H9 (cell line): ENCODE data around the gene MST1. TPM values are rescaled to one million over a fixed set of nuclear protein-coding genes. Genes with fewer than 3 reads are reported as not detected.

Experiments
- DNase-seq: peaks from one replicate; pipeline ENCODE4 v3.0.0-alpha.2; 2017
- H2AFZ ChIP-seq: one replicate; pipeline ENCODE4 v1.6.1; 2013; ENCODE audit warnings: mild to moderate bottlenecking, low read length, control low read depth, moderate library complexity
- H2AK5ac ChIP-seq: 2 replicates; pipeline ENCODE4 v1.6.1; 2013; ENCODE audit warnings: low read length, control low read depth, mixed read lengths; ENCODE audit not compliant: insufficient read length
- H2BK120ac ChIP-seq: one replicate; pipeline ENCODE4 v1.6.1; 2013; ENCODE audit warnings: low read depth, mild to moderate bottlenecking, low read length, control low read depth, inconsistent platforms; ENCODE audit not compliant: poor library complexity, severe bottlenecking
- H2BK12ac ChIP-seq: 2 replicates; pipeline ENCODE4 v1.6.1; 2013; ENCODE audit warnings: low read length, control low read depth, mixed read lengths, low read depth; ENCODE audit not compliant: insufficient read length
- H2BK15ac ChIP-seq: 2 replicates; pipeline ENCODE4 v1.6.1; 2013; ENCODE audit warnings: low read depth, low read length, control low read depth
- H2BK20ac ChIP-seq: one replicate; pipeline ENCODE4 v1.6.1; 2013; ENCODE audit warnings: low read depth, mild to moderate bottlenecking, low read length, control low read depth, inconsistent platforms; ENCODE audit not compliant: poor library complexity, severe bottlenecking
- H2BK5ac ChIP-seq: 2 replicates; pipeline ENCODE4 v1.6.1; 2013; ENCODE audit warnings: low read length, control low read depth, mixed read lengths; ENCODE audit not compliant: insufficient read length
- H3K14ac ChIP-seq: 2 replicates; pipeline ENCODE4 v1.6.1; 2013; ENCODE audit warnings: low read length, control low read depth; ENCODE audit not compliant: insufficient read depth
- H3K18ac ChIP-seq: 2 replicates; pipeline ENCODE4 v1.6.1; 2013; ENCODE audit warnings: low read depth, mild to moderate bottlenecking, mixed read lengths, low read length, control low read depth; ENCODE audit not compliant: insufficient read length
- H3K23ac ChIP-seq: 2 replicates; pipeline ENCODE4 v1.6.1; 2013; ENCODE audit warnings: low read length, control low read depth, mixed read lengths, low read depth; ENCODE audit not compliant: insufficient read length
- H3K23me2 ChIP-seq: 2 replicates; pipeline ENCODE4 v1.6.1; 2013; ENCODE audit warnings: low read depth, mild to moderate bottlenecking, mixed read lengths, low read length, control low read depth; ENCODE audit not compliant: insufficient read length, poor library complexity, severe bottlenecking
- H3K27ac ChIP-seq: 2 replicates; pipeline ENCODE4 v1.5.1; 2013; ENCODE audit warnings: low read length, control low read depth, mixed read lengths, low read depth; ENCODE audit not compliant: insufficient read length
- H3K27me3 ChIP-seq: 2 replicates; pipeline ENCODE4 v1.6.1; 2013; ENCODE audit warnings: low read length, control low read depth, inconsistent platforms; ENCODE audit not compliant: insufficient read depth
- H3K4ac ChIP-seq: 2 replicates; pipeline ENCODE4 v1.6.1; 2013; ENCODE audit warnings: low read depth, mild to moderate bottlenecking, control low read depth, inconsistent platforms, low read length, moderate library complexity
- H3K4me1 ChIP-seq: 2 replicates; pipeline ENCODE4 v1.6.1; 2013; ENCODE audit warnings: low read length, control low read depth, inconsistent platforms; ENCODE audit not compliant: insufficient read depth
- H3K4me2 ChIP-seq: 2 replicates; pipeline ENCODE4 v1.6.1; 2013; ENCODE audit warnings: low read length, control low read depth, mixed read lengths; ENCODE audit not compliant: insufficient read length, insufficient read depth
- H3K56ac ChIP-seq: 2 replicates; pipeline ENCODE4 v1.6.1; 2013; ENCODE audit warnings: low read depth, mild to moderate bottlenecking, mixed read lengths, low read length, control low read depth; ENCODE audit not compliant: insufficient read length
- H3K79me1 ChIP-seq: 2 replicates; pipeline ENCODE4 v1.6.1; 2013; ENCODE audit warnings: low read depth, mild to moderate bottlenecking, moderate library complexity, low read length, control low read depth, inconsistent platforms; ENCODE audit not compliant: insufficient read depth, poor library complexity, severe bottlenecking
- H3K79me2 ChIP-seq: 2 replicates; pipeline ENCODE4 v1.6.1; 2013; ENCODE audit warnings: low read length, control low read depth, inconsistent platforms; ENCODE audit not compliant: insufficient read depth
- H3K9ac ChIP-seq: 2 replicates; pipeline ENCODE4 v1.6.1; 2013; ENCODE audit warnings: low read length, control low read depth, mixed read lengths; ENCODE audit not compliant: insufficient read length; ENCODE audit errors: extremely low read depth
- H3K9me3 ChIP-seq: one replicate; pipeline ENCODE4 v1.6.1; 2013; ENCODE audit warnings: low read depth, low read length, inconsistent platforms; ENCODE audit not compliant: control insufficient read depth
- H3T11ph ChIP-seq: one replicate; pipeline ENCODE4 v1.6.1; 2013; ENCODE audit warnings: mild to moderate bottlenecking, low read length, control low read depth, inconsistent platforms
- H4K20me1 ChIP-seq: one replicate; pipeline ENCODE4 v1.6.1; 2013; ENCODE audit not compliant: control insufficient read depth, insufficient read length, insufficient read depth
- H4K5ac ChIP-seq: 2 replicates; pipeline ENCODE4 v1.6.1; 2013; ENCODE audit warnings: low read depth, mild to moderate bottlenecking, mixed read lengths, low read length, control low read depth; ENCODE audit not compliant: insufficient read length
- H4K8ac ChIP-seq: replicated peaks from 2 replicates; pipeline ENCODE4 v1.6.1; 2013; ENCODE audit warnings: low read length, control low read depth, mixed read lengths, low read depth; ENCODE audit not compliant: insufficient read length
- H4K91ac ChIP-seq: 2 replicates; pipeline ENCODE4 v1.6.1; 2013; ENCODE audit warnings: low read depth, mild to moderate bottlenecking, moderate library complexity, mixed read lengths, low read length, control low read depth; ENCODE audit not compliant: insufficient read length
- H3K27ac Mint-ChIP-seq, 3 experiments: 2 replicates in 2 of 3; 3 replicates in 1 of 3; pipeline ENCODE4 v1.8.0; 2020 to 2021; ENCODE audit warnings: mixed read lengths in 3 of 3, mild to moderate bottlenecking in 1 of 3, moderate library complexity in 1 of 3
- H3K27me3 Mint-ChIP-seq: 2 replicates; pipeline ENCODE4 v1.8.0; 2021; ENCODE audit warnings: low read depth, mild to moderate bottlenecking, moderate library complexity, mixed read lengths
- H3K36me3 Mint-ChIP-seq, 3 experiments: 2 replicates in 2 of 3; 3 replicates in 1 of 3; pipeline ENCODE4 v1.8.0; 2020 to 2021; ENCODE audit warnings: low read depth in 3 of 3, mixed read lengths in 3 of 3; ENCODE audit not compliant: insufficient read depth in 1 of 3
- H3K4me1 Mint-ChIP-seq, 2 experiments: 2 replicates each; pipeline ENCODE4 v1.8.0; 2020; ENCODE audit warnings: mixed read lengths in 2 of 2
- H3K4me3 Mint-ChIP-seq, 2 experiments: 2 replicates in 1 of 2; 3 replicates in 1 of 2; pipeline ENCODE4 v1.8.0; 2020 to 2021; ENCODE audit warnings: mild to moderate bottlenecking in 2 of 2, mixed read lengths in 2 of 2, moderate library complexity in 1 of 2
- H3K9me3 Mint-ChIP-seq, 2 experiments: 2 replicates in 1 of 2; 3 replicates in 1 of 2; pipeline ENCODE4 v1.8.0; 2020; ENCODE audit warnings: mild to moderate bottlenecking in 2 of 2, mixed read lengths in 2 of 2, moderate library complexity in 1 of 2
- CTCF ChIP-seq: fragments of 200-600 bp; sonication (generic); conservative IDR thresholded peaks from 3 replicates; pipeline ENCODE4 v1.8.0; 2021; ENCODE audit warnings: antibody characterized with exemption, mild to moderate bottlenecking
- WGBS: extraction: QIAGEN DNeasy Blood & Tissue Kit; methylation state at CpG from one replicate; pipeline ENCODE4 v1.1.7; 2013; ENCODE audit warnings: missing lambda C conversion rate, low lambda C conversion rate, mixed read lengths; ENCODE audit not compliant: insufficient read length; ENCODE audit errors: extremely low coverage; 5-methylcytosine and 5-hydroxymethylcytosine counted together
- total RNA-seq: library from RNA; stranded (reverse); gene quantifications from 2 replicates; pipeline ENCODE4 v1.2.1, GENCODE V29; 2021

Gene MST1
- total RNA-seq, 1 experiment from 2014 or later = 8.9 TPM

DNA sequence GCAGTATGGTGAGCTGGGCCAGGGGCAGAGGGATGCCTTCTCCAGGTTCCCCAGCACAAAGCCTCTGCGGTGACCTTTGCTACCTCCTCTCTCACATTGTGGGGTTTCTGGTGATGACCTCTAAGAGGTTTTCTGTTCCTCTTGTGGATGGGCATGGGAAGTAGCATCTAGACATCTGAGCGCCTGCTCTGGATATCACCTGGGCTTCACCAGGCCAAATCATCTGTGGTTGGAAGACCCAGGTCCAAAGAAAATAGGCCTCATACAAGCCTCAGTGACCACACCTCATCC is 8.1 kb downstream of the MST1 start:
- H3K4ac ChIP-seq = no peak overlapping the region
- H3K9me3 Mint-ChIP-seq = no peaks in the 10 kb centered on the region
- H3K27ac ChIP-seq = no peak overlapping the region
- no peak overlapping the region for H2AK5ac ChIP-seq
- H3K56ac ChIP-seq = no peak overlapping the region
- TF ChIP-seq CTCF = no peak
- no peak for DNase-seq
- peaks cover 4% of the 10 kb centered on the region in 2 experiments for H3K4me1 Mint-ChIP-seq
- H3K14ac ChIP-seq = no peak overlapping the region
- H4K20me1 ChIP-seq = no peaks in the 10 kb centered on the region
- no peak overlapping the region for H3K9ac ChIP-seq
- no peak overlapping the region for H3T11ph ChIP-seq
- no peak overlapping the region for H2BK12ac ChIP-seq
- H3K79me1 ChIP-seq = no peaks in the 10 kb centered on the region
- H3K23me2 ChIP-seq = no peaks in the 10 kb centered on the region
- no peak overlapping the region for H2AFZ ChIP-seq
- no peak overlapping the region for H3K4me2 ChIP-seq
- H2BK20ac ChIP-seq = no peak overlapping the region
- no peaks in the 10 kb centered on the region for H3K4me1 ChIP-seq
- H3K9me3 ChIP-seq = no peaks in the 10 kb centered on the region
- H4K5ac ChIP-seq = no peak overlapping the region
- H3K36me3 Mint-ChIP-seq = peaks cover 33 to 73% (median 66%) of the 10 kb centered on the region in 3 experiments; a peak in 6 of 7 replicates
- H3K27me3 ChIP-seq = no peaks in the 10 kb centered on the region
- H3K27me3 Mint-ChIP-seq = no peaks in the 10 kb centered on the region
- no CpG with 5 or more reads among the region's 2 CpGs for WGBS
- no peak overlapping the region for H2BK120ac ChIP-seq
- H2BK5ac ChIP-seq = no peak overlapping the region
- no peak overlapping the region for H3K4me3 Mint-ChIP-seq
- no peak overlapping the region for H3K23ac ChIP-seq
- H4K8ac ChIP-seq = no peak overlapping the region
- H3K79me2 ChIP-seq = no peaks in the 10 kb centered on the region
- no peak overlapping the region for H4K91ac ChIP-seq
- no peak overlapping the region for H3K27ac Mint-ChIP-seq
- no peak overlapping the region for H3K18ac ChIP-seq
- H2BK15ac ChIP-seq = no peak overlapping the region
